NT2/D1 (cell line): ENCODE data around the gene ELF1.
"Not testable (repeated sequence)": the region's sequence is repeated elsewhere in the genome, so short reads cannot be mapped to it uniquely, and the experiment has no call there.

Source experiments
- DNase-seq: peaks from one replicate; pipeline ENCODE4 v3.0.0-alpha.2; 2011; ENCODE audit warnings: low read depth, low spot score
- H3K27me3 ChIP-seq: 2 replicates; pipeline ENCODE4 v1.6.0; 2011; ENCODE audit warnings: mild to moderate bottlenecking; ENCODE audit not compliant: insufficient read length, insufficient read depth
- H3K36me3 ChIP-seq: 2 replicates; pipeline ENCODE4 v1.6.1; 2011; ENCODE audit warnings: mild to moderate bottlenecking, low read length, mixed read lengths; ENCODE audit not compliant: insufficient read depth, insufficient read length
- H3K4me1 ChIP-seq: 2 replicates; pipeline ENCODE4 v1.5.1; 2011; ENCODE audit not compliant: insufficient read depth, insufficient read length
- H3K4me3 ChIP-seq: 2 replicates; pipeline ENCODE4 v1.5.1; 2011; ENCODE audit warnings: low read depth; ENCODE audit not compliant: insufficient read length
- H3K9ac ChIP-seq: 2 replicates; pipeline ENCODE4 v1.6.0; 2011; ENCODE audit warnings: low read depth; ENCODE audit not compliant: insufficient read length
- H3K9me3 ChIP-seq: 2 replicates; pipeline ENCODE4 v1.5.1; 2011; ENCODE audit warnings: mild to moderate bottlenecking, low read length; ENCODE audit not compliant: insufficient read depth
- SUZ12 ChIP-seq: IDR thresholded peaks from 2 replicates; pipeline ENCODE4 v1.6.1; 2011; ENCODE audit not compliant: insufficient read length, insufficient read depth; ENCODE audit errors: extremely low read depth
- YY1 ChIP-seq: IDR thresholded peaks from 2 replicates; pipeline ENCODE4 v1.6.1; 2011; ENCODE audit not compliant: insufficient read length, insufficient read depth
- ZNF274 ChIP-seq: IDR thresholded peaks from 2 replicates; pipeline ENCODE4 v1.6.1; 2011; ENCODE audit warnings: mild to moderate bottlenecking, low read depth, low read length

Gene ELF1

DNA sequence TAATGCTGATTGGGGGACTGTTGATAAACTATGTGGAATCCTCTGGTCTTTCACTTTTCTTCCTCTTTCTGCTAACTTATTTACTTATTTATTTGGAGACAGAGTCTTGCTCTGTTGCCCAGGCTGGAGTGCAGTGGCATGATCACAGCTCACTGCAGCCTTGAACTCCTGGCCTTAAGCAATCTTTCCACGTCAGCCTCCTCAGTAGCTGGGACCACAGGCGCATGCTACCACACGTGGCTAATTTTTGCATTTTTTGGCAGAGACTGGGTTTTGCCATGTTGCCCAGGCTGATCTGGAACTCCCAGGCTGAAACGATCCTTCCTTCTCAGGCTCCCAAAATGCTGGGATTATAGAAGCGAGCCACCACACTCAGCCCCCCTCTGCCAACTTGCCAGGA lies 77.5 kb downstream of the ELF1 start:
- Histone ChIP-seq H3K9me3 (no peaks in the 10 kb centered on the region), H3K4me1 (no peaks in the 10 kb centered on the region), H3K9ac (no peak overlapping the region), H3K27me3 (no peaks in the 10 kb centered on the region), H3K36me3 (peaks cover 7% of the 10 kb centered on the region), H3K4me3 (no peak overlapping the region)
- TF ChIP-seq SUZ12 (no peak), YY1 (no peak), ZNF274 (no peak)
- DNase-seq, result no peak

DNA sequence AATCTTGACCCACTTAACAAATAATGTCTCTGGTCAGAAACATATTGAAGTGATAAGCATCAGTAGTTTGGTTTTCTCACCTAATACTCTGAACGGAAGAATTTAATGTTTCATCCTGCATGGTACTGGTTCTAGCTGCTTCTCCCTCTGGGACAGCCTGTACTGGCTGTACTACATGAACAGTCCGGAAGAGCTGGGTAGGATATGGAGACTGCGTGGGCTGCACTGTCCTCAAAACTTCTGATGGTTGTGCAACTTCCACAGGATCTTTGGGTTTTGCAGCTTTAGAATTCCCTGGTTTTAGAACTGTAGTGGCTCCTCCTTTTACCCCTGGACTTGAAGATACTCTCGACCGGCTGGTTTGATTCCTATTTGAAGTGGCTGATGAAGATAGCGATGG lies 78.3 kb downstream of the ELF1 start:
- TF ChIP-seq ZNF274, result no peak
- TF ChIP-seq YY1, result no peak
- TF ChIP-seq SUZ12, result no peak
- Histone ChIP-seq H3K9me3 (no peaks in the 10 kb centered on the region), H3K4me1 (no peaks in the 10 kb centered on the region), H3K9ac (no peak overlapping the region), H3K36me3 (peaks cover 7% of the 10 kb centered on the region), H3K27me3 (no peaks in the 10 kb centered on the region), H3K4me3 (no peak overlapping the region)
- DNase-seq, result no peak

- Histone ChIP-seq H3K4me3 (no peak overlapping the region), H3K36me3 (peaks cover 7% of the 10 kb centered on the region), H3K27me3 (no peaks in the 10 kb centered on the region), H3K4me1 (no peaks in the 10 kb centered on the region), H3K9ac (no peak overlapping the region), H3K9me3 (no peaks in the 10 kb centered on the region)
- TF ChIP-seq SUZ12 (no peak), ZNF274 (no peak), YY1 (no peak)
- DNase-seq, result no peak
Observed at GRCh38 chr13:40933508-40934204, 85.5 kb downstream of the ELF1 start.

GRCh38 chr13:40932252-40932651 lies 86.9 kb downstream of the ELF1 start:
- no peaks in the 10 kb centered on the region for H3K27me3 ChIP-seq
- H3K9me3 ChIP-seq, result no peaks in the 10 kb centered on the region
- H3K4me1 ChIP-seq, result no peaks in the 10 kb centered on the region
- TF ChIP-seq ZNF274 (no peak), YY1 (no peak), SUZ12 (no peak)
- H3K4me3 ChIP-seq, result no peak overlapping the region
- H3K36me3 ChIP-seq, result peaks cover 7% of the 10 kb centered on the region
- DNase-seq, result no peak
- H3K9ac ChIP-seq, result no peak overlapping the region

GRCh38 chr13:40931719-40932118 lies 87.4 kb downstream of the ELF1 start:
- H3K4me1 ChIP-seq, result no peaks in the 10 kb centered on the region
- H3K27me3 ChIP-seq, result no peaks in the 10 kb centered on the region
- DNase-seq, result no peak
- H3K4me3 ChIP-seq, result no peak overlapping the region
- TF ChIP-seq SUZ12 (no peak), ZNF274 (no peak), YY1 (no peak)
- peaks cover 7% of the 10 kb centered on the region for H3K36me3 ChIP-seq
- H3K9me3 ChIP-seq, result no peaks in the 10 kb centered on the region
- H3K9ac ChIP-seq, result no peak overlapping the region

- not testable (repeated sequence) for H3K36me3 ChIP-seq, H3K9ac ChIP-seq, H3K27me3 ChIP-seq, H3K4me1 ChIP-seq, DNase-seq, H3K9me3 ChIP-seq, H3K4me3 ChIP-seq
Observed at GRCh38 chr13:40929883-40930282, 89.2 kb downstream of the ELF1 start.

DNA sequence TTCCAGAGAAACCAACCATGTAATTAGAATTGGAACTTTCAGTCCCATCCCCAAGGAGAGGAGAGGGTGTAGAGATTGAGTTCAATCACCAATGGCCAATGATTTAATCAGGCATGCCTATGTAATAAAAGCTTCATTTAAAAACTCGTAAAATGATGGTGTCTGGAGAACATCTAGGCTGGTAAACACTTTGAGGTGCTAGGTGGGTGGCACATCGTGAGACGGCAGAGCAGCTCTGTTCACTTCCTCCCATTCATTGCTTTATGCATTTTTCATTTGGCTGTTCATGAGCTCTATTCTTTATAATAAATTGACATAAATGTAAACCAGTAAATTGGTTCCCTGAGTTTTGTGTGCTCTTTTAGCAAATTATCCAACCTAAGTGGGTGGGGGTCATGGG lies 90.1 kb downstream of the ELF1 start:
- H3K36me3 ChIP-seq, result peaks cover 7% of the 10 kb centered on the region
- H3K27me3 ChIP-seq, result no peaks in the 10 kb centered on the region
- H3K4me3 ChIP-seq, result no peak overlapping the region

More for the DNA sequence above, 90.1 kb downstream of the ELF1 start:
- H3K9ac ChIP-seq, result no peak overlapping the region
- TF ChIP-seq YY1 (no peak), ZNF274 (no peak), SUZ12 (no peak)
- DNase-seq, result no peak
- no peaks in the 10 kb centered on the region for H3K4me1 ChIP-seq
- no peaks in the 10 kb centered on the region for H3K9me3 ChIP-seq
